ENCODE results near the gene VCL.

- TF ChIP-seq CTCF (IDR thresholded peaks at IDR 0.05) = no peak
- TF ChIP-seq POLR2AphosphoS5 (IDR thresholded peaks at IDR 0.05) = no peak
- TF ChIP-seq EP300 (IDR thresholded peaks at IDR 0.05) = no peak
These were observed 82.1 kb downstream of the VCL start for GRCh38 chr10:74079936-74080590.

Measured in upper lobe of left lung (tissue), 4 donors.